CD14-positive monocyte (primary cell): ENCODE results near the gene PLA2G2A. TPM values are rescaled to one million over a fixed set of nuclear protein-coding genes. Genes with fewer than 3 reads are reported as not detected.

Source experiments
- DNase-seq, 3 donors: peaks; one replicate each; pipeline ENCODE4 v3.0.0-alpha.2; 2011 to 2022
- H2AFZ ChIP-seq: 2 replicates; pipeline ENCODE4 v1.6.0; 2012; ENCODE audit warnings: mild to moderate bottlenecking, low read depth, low read length, inconsistent platforms; ENCODE audit not compliant: insufficient read depth, poor library complexity, severe bottlenecking
- H3K27ac ChIP-seq, 2 donors: 1 replicate in 1 of 2; 2 replicates in 1 of 2; pipeline ENCODE4 v1.5.1; 2012 to 2013; ENCODE audit warnings: low read length in 2 of 2, control low read depth in 1 of 2, inconsistent platforms in 1 of 2, low read depth in 1 of 2, mild to moderate bottlenecking in 1 of 2
- H3K27me3 ChIP-seq, 2 donors: one replicate each; pipeline versions ENCODE4 v1.6.0 to v1.6.1; 2011 to 2013; ENCODE audit warnings: low read length in 2 of 2; ENCODE audit not compliant: control insufficient read depth in 2 of 2, insufficient read depth in 2 of 2
- H3K36me3 ChIP-seq, 2 donors: replicated peaks in 1 of 2; 1 replicate in 1 of 2; 2 replicates in 1 of 2; pipeline versions ENCODE4 v1.5.1 to v1.6.1; 2012 to 2013; ENCODE audit warnings: low read length in 2 of 2, control low read depth in 1 of 2, inconsistent platforms in 1 of 2, mild to moderate bottlenecking in 1 of 2; ENCODE audit not compliant: insufficient read depth in 2 of 2, control insufficient read depth in 1 of 2
- H3K4me1 ChIP-seq, 2 donors: 1 replicate in 1 of 2; 2 replicates in 1 of 2; pipeline versions ENCODE4 v1.5.1 to v1.6.1; 2012 to 2013; ENCODE audit warnings: low read length in 2 of 2, control low read depth in 1 of 2, inconsistent platforms in 1 of 2, mild to moderate bottlenecking in 1 of 2, moderate library complexity in 1 of 2; ENCODE audit not compliant: insufficient read depth in 2 of 2, control insufficient read depth in 1 of 2
- H3K4me2 ChIP-seq: replicated peaks from 2 replicates; pipeline ENCODE3; 2012; ENCODE audit warnings: low read length, moderate library complexity, mild to moderate bottlenecking; ENCODE audit not compliant: poor library complexity, severe bottlenecking; ENCODE audit errors: extremely low read depth
- H3K4me3 ChIP-seq, 3 experiments: fragments of 200-600 bp in 1 of 3; sonication (generic) in 1 of 3; replicated peaks in 1 of 3; 1 replicate in 2 of 3; 2 replicates in 1 of 3; pipeline ENCODE4 v1.5.1; 2011 to 2013; ENCODE audit warnings: low read length in 3 of 3, mild to moderate bottlenecking in 3 of 3, control low read depth in 2 of 3, low read depth in 2 of 3, inconsistent platforms in 1 of 3, moderate library complexity in 1 of 3
- H3K79me2 ChIP-seq: 2 replicates; pipeline ENCODE4 v1.6.0; 2012; ENCODE audit warnings: mild to moderate bottlenecking, control low read depth, inconsistent platforms, low read length, moderate library complexity; ENCODE audit not compliant: insufficient read depth
- H3K9ac ChIP-seq: 2 replicates; pipeline ENCODE4 v1.6.0; 2017; ENCODE audit warnings: low read length, mild to moderate bottlenecking; ENCODE audit not compliant: insufficient read depth, poor library complexity, severe bottlenecking
- H3K9me3 ChIP-seq, 2 donors: replicated peaks in 1 of 2; 1 replicate in 1 of 2; 2 replicates in 1 of 2; pipeline versions ENCODE4 v1.5.1 to v1.6.1; 2012 to 2013; ENCODE audit warnings: low read length in 2 of 2, control low read depth in 1 of 2; ENCODE audit not compliant: control insufficient read depth in 1 of 2, insufficient read depth in 1 of 2
- H4K20me1 ChIP-seq: 2 replicates; pipeline ENCODE4 v1.6.0; 2012; ENCODE audit warnings: mild to moderate bottlenecking, low read length, control low read depth, moderate library complexity; ENCODE audit not compliant: insufficient read depth
- H3K27ac Mint-ChIP-seq, 7 donors: one replicate each; pipeline ENCODE4 v1.8.0; 2020; ENCODE audit warnings: mild to moderate bottlenecking in 7 of 7, mixed read lengths in 7 of 7, moderate library complexity in 6 of 7, inconsistent platforms in 2 of 7
- H3K27me3 Mint-ChIP-seq, 3 donors: one replicate each; pipeline ENCODE4 v1.8.0; 2021 to 2022; ENCODE audit warnings: low read depth in 3 of 3, mild to moderate bottlenecking in 3 of 3, mixed read lengths in 3 of 3, moderate library complexity in 3 of 3, inconsistent platforms in 1 of 3
- H3K36me3 Mint-ChIP-seq, 2 donors: one replicate each; pipeline ENCODE4 v1.8.0; 2020; ENCODE audit warnings: mixed read lengths in 2 of 2, inconsistent platforms in 1 of 2, mild to moderate bottlenecking in 1 of 2
- H3K4me1 Mint-ChIP-seq: one replicate; pipeline ENCODE4 v1.8.0; 2020; ENCODE audit warnings: mild to moderate bottlenecking, mixed read lengths
- H3K4me3 Mint-ChIP-seq, 2 donors: one replicate each; pipeline ENCODE4 v1.8.0; 2020; ENCODE audit warnings: mild to moderate bottlenecking in 2 of 2, mixed read lengths in 2 of 2, moderate library complexity in 1 of 2
- H3K9me3 Mint-ChIP-seq, 7 donors: one replicate each; pipeline ENCODE4 v1.8.0; 2020 to 2022; ENCODE audit warnings: mixed read lengths in 7 of 7, mild to moderate bottlenecking in 6 of 7, moderate library complexity in 6 of 7, inconsistent platforms in 2 of 7
- CTCF ChIP-seq: fragments of 200-600 bp; IDR thresholded peaks from one replicate; pipeline ENCODE4 v1.8.0; 2022; ENCODE audit warnings: antibody characterized with exemption, mild to moderate bottlenecking
- WGBS: methylation state at CpG from one replicate; pipeline ENCODE4 v1.1.5; 2013; ENCODE audit warnings: missing lambda C conversion rate; ENCODE audit not compliant: insufficient coverage; 5-methylcytosine and 5-hydroxymethylcytosine counted together
- intact Hi-C, 2 donors: fragments of 100-400 bp; cut with micrococcal nuclease; formaldehyde crosslinking; loops; one replicate each; pipeline versions ENCODE4 v1.15.0 to v1.15.1; 2023
- polyA plus RNA-seq, 3 donors: library from polyadenylated mRNA; depleted of rRNA in 1 of 3; unstranded in 2 of 3; stranded (reverse) in 1 of 3; fragments of 300-500 nt in 2 of 3; fragments of >200 nt in 1 of 3; fragmentation: Illumina TruSeq in 2 of 3; gene quantifications; 1 replicate in 2 of 3; 2 replicates in 1 of 3; pipeline ENCODE4 v1.2.3, GENCODE V29; 2012 to 2021

Gene PLA2G2A
- polyA plus RNA-seq, 3 donors, result not detected

- Mint-ChIP-seq H3K27me3 (peaks cover 2 to 25% (median 14%) of the 10 kb centered on the region in 3 donors), H3K4me3 (no peak overlapping the region), H3K9me3 (peaks cover 0 to 5% (median 0%) of the 10 kb centered on the region in 7 donors), H3K4me1 (no peaks in the 10 kb centered on the region), H3K36me3 (no peaks in the 10 kb centered on the region), H3K27ac (no peak overlapping the region)
- intact Hi-C loops, result no loop called here
- H3K79me2 ChIP-seq, result no peaks in the 10 kb centered on the region
- TF ChIP-seq CTCF, result no peak
- H3K27me3 ChIP-seq, result peaks cover 2 to 5% of the 10 kb centered on the region in 2 donors
- no peak overlapping the region for H2AFZ ChIP-seq
- no peak overlapping the region for H3K9ac ChIP-seq
- no peak overlapping the region for H3K4me2 ChIP-seq
- no peaks in the 10 kb centered on the region for H3K4me1 ChIP-seq
- H3K4me3 ChIP-seq, result no peak overlapping the region
- H4K20me1 ChIP-seq, result no peaks in the 10 kb centered on the region
- DNase-seq, result no peak
- 63% methylated on average over 1 of the region's 2 CpGs for WGBS
- H3K36me3 ChIP-seq, result no peaks in the 10 kb centered on the region
- H3K9me3 ChIP-seq, result no peaks in the 10 kb centered on the region
- no peak overlapping the region for H3K27ac ChIP-seq
These were observed 33.5 kb downstream of the PLA2G2A start for GRCh38 chr1:19945914-19946313.

GRCh38 chr1:19942657-19943056 lies 36.8 kb downstream of the PLA2G2A start:
- Histone ChIP-seq H3K27me3 (peaks cover 2 to 5% of the 10 kb centered on the region in 2 donors), H3K9ac (no peak overlapping the region), H3K9me3 (no peaks in the 10 kb centered on the region), H3K79me2 (no peaks in the 10 kb centered on the region), H2AFZ (no peak overlapping the region), H3K4me2 (no peak overlapping the region), H3K36me3 (no peaks in the 10 kb centered on the region), H3K27ac (no peak overlapping the region), H3K4me3 (no peak overlapping the region), H3K4me1 (no peaks in the 10 kb centered on the region), H4K20me1 (no peaks in the 10 kb centered on the region)
- no peak for DNase-seq
- no peak for TF ChIP-seq CTCF
- no peak overlapping the region for H3K27ac Mint-ChIP-seq
- intact Hi-C loops, result no loop called here
- H3K4me1 Mint-ChIP-seq, result no peaks in the 10 kb centered on the region
- no peak overlapping the region for H3K4me3 Mint-ChIP-seq
- WGBS, result 100% methylated on average over 2 of the region's 2 CpGs
- H3K36me3 Mint-ChIP-seq, result no peaks in the 10 kb centered on the region
- H3K27me3 Mint-ChIP-seq, result peaks cover 1 to 24% (median 9%) of the 10 kb centered on the region in 3 donors
- peaks cover 0 to 5% (median 0%) of the 10 kb centered on the region in 7 donors for H3K9me3 Mint-ChIP-seq
